Measurements from ENCODE around the gene CITED4.

DNA sequence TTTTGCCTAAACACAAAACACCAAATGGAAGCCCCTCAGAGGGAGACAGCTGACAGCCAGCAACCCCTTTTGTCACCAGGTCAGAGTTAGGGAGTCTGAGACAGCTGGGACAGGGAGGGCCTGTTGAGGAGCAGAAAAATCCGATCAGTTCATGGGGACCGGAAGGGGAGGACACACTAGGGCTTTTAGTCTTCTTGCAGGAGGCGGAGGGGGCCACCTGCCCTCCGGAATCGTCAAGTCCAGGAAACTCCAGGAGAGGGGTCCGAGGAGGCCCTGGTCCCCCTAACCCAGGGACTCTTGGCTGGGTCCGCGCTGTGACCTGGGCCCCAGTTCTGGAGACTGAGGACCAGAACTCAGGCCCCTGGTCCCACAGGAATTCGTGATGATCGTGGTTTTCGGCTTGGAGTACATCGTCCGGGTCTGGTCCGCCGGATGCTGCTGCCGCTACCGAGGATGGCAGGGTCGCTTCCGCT lies 44.3 kb downstream of the CITED4 start:
- TF ChIP-seq, protein P1, sequence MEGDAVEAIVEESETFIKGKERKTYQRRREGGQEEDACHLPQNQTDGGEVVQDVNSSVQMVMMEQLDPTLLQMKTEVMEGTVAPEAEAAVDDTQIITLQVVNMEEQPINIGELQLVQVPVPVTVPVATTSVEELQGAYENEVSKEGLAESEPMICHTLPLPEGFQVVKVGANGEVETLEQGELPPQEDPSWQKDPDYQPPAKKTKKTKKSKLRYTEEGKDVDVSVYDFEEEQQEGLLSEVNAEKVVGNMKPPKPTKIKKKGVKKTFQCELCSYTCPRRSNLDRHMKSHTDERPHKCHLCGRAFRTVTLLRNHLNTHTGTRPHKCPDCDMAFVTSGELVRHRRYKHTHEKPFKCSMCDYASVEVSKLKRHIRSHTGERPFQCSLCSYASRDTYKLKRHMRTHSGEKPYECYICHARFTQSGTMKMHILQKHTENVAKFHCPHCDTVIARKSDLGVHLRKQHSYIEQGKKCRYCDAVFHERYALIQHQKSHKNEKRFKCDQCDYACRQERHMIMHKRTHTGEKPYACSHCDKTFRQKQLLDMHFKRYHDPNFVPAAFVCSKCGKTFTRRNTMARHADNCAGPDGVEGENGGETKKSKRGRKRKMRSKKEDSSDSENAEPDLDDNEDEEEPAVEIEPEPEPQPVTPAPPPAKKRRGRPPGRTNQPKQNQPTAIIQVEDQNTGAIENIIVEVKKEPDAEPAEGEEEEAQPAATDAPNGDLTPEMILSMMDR (IDR thresholded peaks at IDR 0.05; ENCODE audit: borderline replicate concordance, extremely low read depth, low read length, poor library complexity, severe bottlenecking), result no peak
- no peak for TF ChIP-seq EZH2 (IDR thresholded peaks at IDR 0.05; ENCODE audit: borderline replicate concordance, low read depth, low read length, severe bottlenecking)

Data from DND-41 (cell line).